Bronchial epithelial cell (primary cell): ENCODE data around the gene SEMA4B. TPM values are rescaled to one million over a fixed set of nuclear protein-coding genes. Genes with fewer than 3 reads are reported as not detected.
A peak's percentile ranks its signal among the peaks of the same experiment; 100 is the strongest.

Experiments used
- DNase-seq: peaks from one replicate; pipeline ENCODE4 v3.0.0-alpha.2; 2010; ENCODE audit warnings: low read depth
- FAIRE-seq: peaks from 2 replicates; lab custom pipeline; 2011; peaks lifted over from hg19 to GRCh38; lab: Jason Lieb, UNC
- H3K27me3 ChIP-seq: 2 replicates; pipeline ENCODE4 v1.5.1; 2011; ENCODE audit warnings: low read length; ENCODE audit not compliant: control insufficient read depth, insufficient read depth
- H3K36me3 ChIP-seq: 2 replicates; pipeline ENCODE4 v1.5.1; 2011; ENCODE audit warnings: low read length; ENCODE audit not compliant: control insufficient read depth, insufficient read depth
- H3K4me3 ChIP-seq: 2 replicates; pipeline ENCODE4 v1.5.1; 2011; ENCODE audit warnings: mild to moderate bottlenecking, low read depth, low read length, control low read depth
- CTCF ChIP-seq: IDR thresholded peaks from 2 replicates; pipeline ENCODE4 v1.5.1; 2011; ENCODE audit warnings: mild to moderate bottlenecking, moderate library complexity, low read length, control low read depth, inconsistent platforms; ENCODE audit not compliant: insufficient read depth, severe bottlenecking
- total RNA-seq: library from RNA; depleted of rRNA; stranded (reverse); fragments of >200 nt; gene quantifications from 2 replicates; pipeline ENCODE4 v1.2.1, GENCODE V29; 2014

The SEMA4B gene
- total RNA-seq, 1 donor from 2014 or later: 90.6 TPM

GRCh38 chr15:90190606-90191343, 10.4 kb upstream of the SEMA4B start:
- Histone ChIP-seq H3K36me3 (peaks cover 11% of the 10 kb centered on the region), H3K27me3 (no peaks in the 10 kb centered on the region), H3K4me3 (no peak overlapping the region)
- TF ChIP-seq CTCF: no peak
- DNase-seq (peak; percentile 88), FAIRE-seq (no peak)

GRCh38 chr15:90191344-90191687, 9.8 kb upstream of the SEMA4B start:
- no peak for TF ChIP-seq CTCF
- no peaks in the 10 kb centered on the region for H3K27me3 ChIP-seq
- no peak for DNase-seq
- H3K36me3 ChIP-seq: peaks cover 11% of the 10 kb centered on the region
- no peak overlapping the region for H3K4me3 ChIP-seq
- no peak for FAIRE-seq

GRCh38 chr15:90191794-90192509, 9.2 kb upstream of the SEMA4B start:
- Histone ChIP-seq H3K4me3 (no peak overlapping the region), H3K36me3 (peaks cover 11% of the 10 kb centered on the region), H3K27me3 (no peaks in the 10 kb centered on the region)
- DNase-seq: peak; percentile 61
- no peak for TF ChIP-seq CTCF
- no peak for FAIRE-seq

GRCh38 chr15:90192961-90193786, 8.0 kb upstream of the SEMA4B start:
- Histone ChIP-seq H3K36me3 (peaks cover 11% of the 10 kb centered on the region), H3K27me3 (no peaks in the 10 kb centered on the region), H3K4me3 (no peak overlapping the region)
- no peak for TF ChIP-seq CTCF
- DNase-seq (no peak), FAIRE-seq (no peak)

- no peak overlapping the region for H3K4me3 ChIP-seq
- no peak for DNase-seq
- peaks cover 11% of the 10 kb centered on the region for H3K36me3 ChIP-seq
- no peaks in the 10 kb centered on the region for H3K27me3 ChIP-seq
- no peak for TF ChIP-seq CTCF
- FAIRE-seq: no peak
These were observed 6.5 kb upstream of the SEMA4B start for GRCh38 chr15:90194655-90195054.
